GM12878 (cell line): Measurements from ENCODE around the gene GPSM1.

Experiments
- ATF3 ChIP-seq: IDR thresholded peaks from 2 replicates; pipeline ENCODE4 v1.6.1; 2011; ENCODE audit warnings: low read depth, mild to moderate bottlenecking, low read length, moderate library complexity, borderline replicate concordance; ENCODE audit errors: extremely low read depth
- ESRRA ChIP-seq: IDR thresholded peaks from 2 replicates; pipeline ENCODE4 v1.6.1; 2012; ENCODE audit warnings: mild to moderate bottlenecking, low read length, improper control_type of control experiment
- HDAC2 ChIP-seq: fragments of 200-600 bp; sonication (generic); IDR thresholded peaks from 2 replicates; pipeline ENCODE4 v1.6.1; 2017

- no peak for TF ChIP-seq ATF3
- no peak for TF ChIP-seq HDAC2
- no peak for TF ChIP-seq ESRRA
Measured at GRCh38 chr9:136303066-136303824, 24.1 kb upstream of the GPSM1 start.
